Spleen (tissue), 7 donors: ENCODE results near the gene CDK12.

Experiments used
- CTCF ChIP-seq, 11 experiments: fragments of 200-600 bp in 7 of 11; fragments of 450-650 bp in 4 of 11; sonication (generic) in 4 of 11; IDR thresholded peaks in 8 of 11; conservative IDR thresholded peaks in 3 of 11; 1 replicate in 7 of 11; 2 replicates in 4 of 11; pipeline versions ENCODE4 v1.4.0 to v1.8.0; 2016 to 2021; ENCODE audit warnings: antibody characterized with exemption in 11 of 11, inconsistent platforms in 4 of 11, mild to moderate bottlenecking in 1 of 11
- POLR2A ChIP-seq, 3 donors: fragments of 450-650 bp; IDR thresholded peaks; one replicate each; pipeline ENCODE4 v1.5.1; 2017; ENCODE audit warnings: antibody characterized with exemption in 3 of 3, mild to moderate bottlenecking in 1 of 3
- POLR2AphosphoS5 ChIP-seq, 3 donors: sonication (generic); formaldehyde crosslinking; IDR thresholded peaks; one replicate each; pipeline ENCODE4 v1.5.1; 2017; ENCODE audit warnings: antibody characterized with exemption in 3 of 3
- donor health status: DM: no; HTN: no; CAD: no; lungs with moderate emphysema.
- donor health status: DM: no; HTN: no; CAD: no.
- donor health status: DM: no; HTN: no; CAD: no.

- TF ChIP-seq POLR2A (IDR thresholded peaks at IDR 0.05), result no peak
- no peak for TF ChIP-seq CTCF (IDR thresholded peaks at IDR 0.05 in 8 of 11, conservative IDR thresholded peaks at IDR 0.05 in 3 of 11)
- no peak for TF ChIP-seq POLR2AphosphoS5 (IDR thresholded peaks at IDR 0.05)
Measured at GRCh38 chr17:39447561-39447960, 13.7 kb upstream of the CDK12 start.
